Measurements from ENCODE around the gene CA9. TPM values are rescaled to one million over a fixed set of nuclear protein-coding genes. Genes with fewer than 3 reads are reported as not detected.
A peak's percentile ranks its signal among the peaks of the same experiment; 100 is the strongest.

Gene CA9
- total and polyA plus RNA-seq, 4 experiments from 2014 or later: not detected

DNA sequence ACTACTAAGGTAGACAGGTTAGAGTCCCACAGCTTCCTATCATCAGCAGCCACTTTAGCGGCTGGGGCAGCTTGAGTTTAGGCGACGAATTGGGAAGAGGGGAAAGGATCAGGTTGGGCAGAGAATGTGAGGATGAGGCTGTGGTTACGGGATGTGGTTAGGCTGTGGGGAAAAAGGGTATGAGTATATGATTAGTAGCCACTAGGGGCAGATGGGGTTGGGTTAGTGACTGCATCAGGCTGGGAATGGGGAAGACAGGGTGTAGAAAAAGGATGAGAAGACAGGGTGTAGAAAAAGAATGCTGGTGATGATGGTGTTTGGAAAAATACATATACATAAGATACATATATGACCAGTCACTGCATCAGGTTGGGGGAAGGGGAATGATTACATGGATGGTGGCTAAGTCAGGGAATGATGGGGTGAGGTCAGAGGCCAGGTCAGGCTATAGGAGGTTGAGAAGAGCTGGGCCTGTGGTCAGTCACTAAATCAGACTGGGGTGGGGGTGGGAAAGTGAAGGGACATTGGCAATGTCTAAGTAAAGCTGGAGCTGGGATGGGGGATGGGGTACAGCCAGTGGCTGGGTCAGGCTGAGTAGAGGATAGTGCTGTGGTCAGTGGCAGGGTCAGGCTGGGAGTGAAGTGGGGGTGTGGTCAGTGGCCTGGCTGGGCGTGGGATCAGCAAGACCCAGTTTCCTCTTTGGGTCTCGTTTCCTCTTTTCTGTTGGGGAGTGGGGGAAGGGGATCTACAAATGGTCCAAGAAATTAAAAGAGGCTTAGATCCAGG lies 56.2 kb downstream of the CA9 start:
- peak in 4 of 5 donors; percentile 31 to 43 (median 34) for DNase-seq
- ChIA-PET CTCF (ENCODE audit: partially characterized antibody) (interaction anchor here (0.6 to 14.6 kb wide), 17 partner anchors 9 to 152 kb away, joined by 3 to 249 read pairs (median 6); partner anchors contain the start of genes ARHGEF39, CCDC107, GBA2 and RGP1), POLR2A (ENCODE audit: partially characterized antibody) (interaction anchor here (0.9 to 11.1 kb wide), 16 partner anchors 17 to 126 kb away, joined by 4 to 179 read pairs (median 28); partner anchors contain the start of genes ARHGEF39, CCDC107, GBA2 and HINT2)
- peak overlapping the region; percentile 43 for H3K27ac ChIP-seq (ENCODE audit: low read depth, low read length)
- no peaks in the 10 kb centered on the region for H3K9me3 ChIP-seq (ENCODE audit: control insufficient read depth in 1 of 2, low read length in 2 of 2)
- Mint-ChIP-seq H3K27ac (peak overlapping the region in 4 of 7 donors; percentile 45 to 95 (median 71)), H3K9me3 (no peaks in the 10 kb centered on the region), H3K4me1 (peaks cover 7 to 27% (median 22%) of the 10 kb centered on the region in 4 donors), H3K36me3 (peaks cover 13 to 30% of the 10 kb centered on the region in 2 donors), H3K4me3 (peak overlapping the region in 2 of 8 donors; percentile 92 to 97), H3K27me3 (no peaks in the 10 kb centered on the region)
- intact Hi-C loops (cut with micrococcal nuclease): loop anchor here (2.0 to 10.0 kb wide), 2 partner anchors 33 to 1065 kb away; partner anchors contain the start of gene CCL27
- H3K4me1 ChIP-seq (ENCODE audit: insufficient read depth, low read length): peaks cover 70% of the 10 kb centered on the region
- peak overlapping the region; percentile 60 to 95 for H3K4me3 ChIP-seq (ENCODE audit: low read length in 2 of 2)
- H3K27me3 ChIP-seq (ENCODE audit: insufficient read depth, low read length): no peaks in the 10 kb centered on the region
- H3K36me3 ChIP-seq (ENCODE audit: insufficient read depth, low read length): peaks cover 27% of the 10 kb centered on the region

DNA sequence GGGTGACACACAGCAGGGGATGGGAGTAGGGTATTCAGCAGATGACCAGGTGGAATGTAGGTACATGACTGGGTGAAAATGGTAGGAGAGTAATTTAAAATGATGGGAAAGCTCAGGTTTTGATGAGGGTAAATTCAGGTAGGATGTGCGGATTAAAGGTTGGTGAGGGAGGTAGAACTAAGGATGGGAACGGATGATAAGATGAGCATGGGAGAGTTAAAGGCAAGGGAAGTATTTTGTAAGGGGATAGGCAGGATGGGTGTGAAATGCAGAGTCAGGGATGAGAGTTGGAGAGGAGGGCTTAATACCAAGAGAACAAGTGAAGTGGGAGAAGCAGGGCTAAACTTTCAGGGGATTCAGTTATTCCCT lies 56.7 kb downstream of the CA9 start:
- POLR2A ChIA-PET (ENCODE audit: partially characterized antibody): interaction anchor here (0.9 to 11.1 kb wide), 14 partner anchors 16 to 125 kb away, joined by 4 to 179 read pairs (median 32); partner anchors contain the start of genes ARHGEF39, CCDC107, FAM221B and GBA2
- peaks cover 27% of the 10 kb centered on the region for H3K36me3 ChIP-seq (ENCODE audit: insufficient read depth, low read length)
- H3K27ac Mint-ChIP-seq: peak overlapping the region in 4 of 7 donors; percentile 45 to 95 (median 71)
- peaks cover 70% of the 10 kb centered on the region for H3K4me1 ChIP-seq (ENCODE audit: insufficient read depth, low read length)
- intact Hi-C loops (cut with micrococcal nuclease): loop anchor here (10.0 kb wide), 1 partner anchor 1066 kb away; the partner anchor contains the start of gene CCL27
- H3K4me3 Mint-ChIP-seq: peak overlapping the region in 2 of 8 donors; percentile 92 to 97
- no peaks in the 10 kb centered on the region for H3K27me3 Mint-ChIP-seq
- peaks cover 11 to 27% (median 23%) of the 10 kb centered on the region in 4 donors for H3K4me1 Mint-ChIP-seq
- no peaks in the 10 kb centered on the region for H3K27me3 ChIP-seq (ENCODE audit: insufficient read depth, low read length)
- peak overlapping the region; percentile 92 for H3K27ac ChIP-seq (ENCODE audit: low read depth, low read length)
- no peak for DNase-seq
- H3K36me3 Mint-ChIP-seq: peaks cover 13 to 30% of the 10 kb centered on the region in 2 donors
- peak overlapping the region; percentile 53 to 95 for H3K4me3 ChIP-seq (ENCODE audit: low read length in 2 of 2)
- no peaks in the 10 kb centered on the region for H3K9me3 ChIP-seq (ENCODE audit: control insufficient read depth in 1 of 2, low read length in 2 of 2)
- CTCF ChIA-PET (ENCODE audit: partially characterized antibody): interaction anchor here (0.6 to 14.6 kb wide), 15 partner anchors 9 to 152 kb away, joined by 3 to 249 read pairs (median 5); partner anchors contain the start of genes ARHGEF39, CCDC107, GBA2 and HINT2
- H3K9me3 Mint-ChIP-seq: peaks cover 0 to 4% (median 0%) of the 10 kb centered on the region in 8 donors

Small RNA genes lying within 50 kb of the gene (microRNA-seq; reads per million reads assigned to microRNA genes)
- not detected for gene MIR6852 (ENCODE audit: borderline microRNAs expressed, borderline number of aligned reads, borderline replicate concordance)

Other genes starting within 250 kb of the CA9 start
- gene RUSC2, start 183.8 kb upstream of the CA9 start, total RNA-seq: under 1 TPM; 0.50 to 0.55 TPM
- under 1 TPM in 1 of 2 donors, not detected in 1; 0.05 TPM for gene RUSC2, start 183.8 kb upstream of the CA9 start, polyA plus RNA-seq
- 10 to 100 TPM; 48.9 to 53.5 TPM for gene TESK1, start 68.7 kb upstream of the CA9 start, total RNA-seq
- gene TESK1, start 68.7 kb upstream of the CA9 start, polyA plus RNA-seq: 10 to 100 TPM in 1 of 2 donors, 1 to 10 TPM in 1; 3.3 to 17.1 TPM
- 1 to 10 TPM; 4.4 to 6.5 TPM for gene CD72, start 55.5 kb upstream of the CA9 start, total RNA-seq
- gene CD72, start 55.5 kb upstream of the CA9 start, polyA plus RNA-seq: 1 to 10 TPM; 1.4 to 1.8 TPM
- 10 to 100 TPM; 68.7 to 70.2 TPM for gene SIT1, start 23.0 kb upstream of the CA9 start, total RNA-seq
- 100 to 1,000 TPM; 163 to 231 TPM for gene SIT1, start 23.0 kb upstream of the CA9 start, polyA plus RNA-seq
- over 10,000 TPM; 18,678 to 21,585 TPM for gene RMRP, start 15.9 kb upstream of the CA9 start, total RNA-seq
- gene RMRP, start 15.9 kb upstream of the CA9 start, polyA plus RNA-seq: 10 to 100 TPM in 1 of 2 donors, not detected in 1; 54.3 TPM
- 10 to 100 TPM; 28.4 to 30.4 TPM for gene CCDC107, start 15.6 kb upstream of the CA9 start, total RNA-seq
- 10 to 100 TPM; 90.5 to 92.5 TPM for gene CCDC107, start 15.6 kb upstream of the CA9 start, polyA plus RNA-seq
- not detected for gene ARHGEF39, start 8.7 kb upstream of the CA9 start, total RNA-seq
- 1 to 10 TPM; 1.0 to 1.1 TPM for gene ARHGEF39, start 8.7 kb upstream of the CA9 start, polyA plus RNA-seq
- gene TPM2, start 16.0 kb downstream of the CA9 start, total RNA-seq: 10 to 100 TPM; 72.6 to 79.6 TPM
- under 1 TPM in 1 of 2 donors, not detected in 1; 0.79 TPM for gene TPM2, start 16.0 kb downstream of the CA9 start, polyA plus RNA-seq
- 100 to 1,000 TPM; 294 to 316 TPM for gene TLN1, start 58.3 kb downstream of the CA9 start, total RNA-seq
- gene TLN1, start 58.3 kb downstream of the CA9 start, polyA plus RNA-seq: 100 to 1,000 TPM in 1 of 2 donors, 10 to 100 TPM in 1; 13.7 to 137 TPM
- gene CREB3, start 58.7 kb downstream of the CA9 start, total RNA-seq: 10 to 100 TPM; 24.8 to 25.6 TPM
- 10 to 100 TPM; 45.0 to 59.7 TPM for gene CREB3, start 58.7 kb downstream of the CA9 start, polyA plus RNA-seq
- 10 to 100 TPM; 61.1 to 66.3 TPM for gene GBA2, start 75.3 kb downstream of the CA9 start, total RNA-seq
- gene GBA2, start 75.3 kb downstream of the CA9 start, polyA plus RNA-seq: 10 to 100 TPM; 16.3 to 27.1 TPM
- 10 to 100 TPM; 31.8 to 33.8 TPM for gene RGP1, start 75.4 kb downstream of the CA9 start, total RNA-seq
- 1 to 10 TPM; 6.1 to 9.9 TPM for gene RGP1, start 75.4 kb downstream of the CA9 start, polyA plus RNA-seq
- not detected for gene MSMP, start 80.3 kb downstream of the CA9 start, total RNA-seq
- gene MSMP, start 80.3 kb downstream of the CA9 start, polyA plus RNA-seq: 1 to 10 TPM in 1 of 2 donors, not detected in 1; 1.2 TPM
- gene NPR2, start 117.7 kb downstream of the CA9 start, total RNA-seq: 10 to 100 TPM; 15.8 to 15.9 TPM
- 1 to 10 TPM in 1 of 2 donors, under 1 TPM in 1; 0.97 to 3.3 TPM for gene NPR2, start 117.7 kb downstream of the CA9 start, polyA plus RNA-seq
- 1 to 10 TPM; 5.6 to 5.7 TPM for gene SPAG8, start 138.3 kb downstream of the CA9 start, total RNA-seq
- 1 to 10 TPM; 1.0 to 1.7 TPM for gene SPAG8, start 138.3 kb downstream of the CA9 start, polyA plus RNA-seq
- gene HINT2, start 141.1 kb downstream of the CA9 start, total RNA-seq: 10 to 100 TPM; 22.9 to 30.2 TPM
- gene HINT2, start 141.1 kb downstream of the CA9 start, polyA plus RNA-seq: 100 to 1,000 TPM in 1 of 2 donors, 10 to 100 TPM in 1; 75.4 to 111 TPM
- gene FAM221B, start 154.8 kb downstream of the CA9 start, total RNA-seq: not detected
- gene FAM221B, start 154.8 kb downstream of the CA9 start, polyA plus RNA-seq: not detected
- 10 to 100 TPM in 1 of 2 experiments, 1 to 10 TPM in 1; 7.4 to 10.5 TPM for gene TMEM8B, start 155.3 kb downstream of the CA9 start, total RNA-seq
- 1 to 10 TPM; 2.0 to 2.4 TPM for gene TMEM8B, start 155.3 kb downstream of the CA9 start, polyA plus RNA-seq
- gene OR13J1, start 196.5 kb downstream of the CA9 start, total RNA-seq: not detected
- gene OR13J1, start 196.5 kb downstream of the CA9 start, polyA plus RNA-seq: not detected
- not detected for gene HRCT1, start 232.3 kb downstream of the CA9 start, total RNA-seq
- gene HRCT1, start 232.3 kb downstream of the CA9 start, polyA plus RNA-seq: not detected
- gene SPAAR, start 235.6 kb downstream of the CA9 start, total RNA-seq: not detected
- not detected for gene SPAAR, start 235.6 kb downstream of the CA9 start, polyA plus RNA-seq